ENCODE data around the gene KCP.

DNA sequence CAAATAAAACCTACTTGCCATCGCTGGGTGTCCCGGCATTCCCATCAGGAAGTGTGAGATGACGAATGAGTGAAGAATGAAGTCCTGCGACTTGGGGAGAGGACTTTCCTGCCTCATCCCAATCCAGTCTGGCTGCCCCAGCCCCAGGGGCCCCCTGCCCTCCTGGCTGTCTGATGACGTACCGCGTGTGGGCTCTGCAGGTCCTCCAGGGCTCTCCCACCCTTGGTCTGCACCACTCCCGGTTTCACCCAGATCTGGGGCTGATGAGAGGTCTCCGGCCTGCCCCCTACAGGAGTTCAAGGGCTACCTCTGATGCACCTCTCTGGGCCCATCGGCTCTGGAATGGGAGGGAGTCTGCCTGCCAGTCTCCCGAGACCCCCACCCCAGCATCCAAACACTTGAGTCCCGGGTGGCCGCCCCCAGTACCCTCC lies 38.1 kb downstream of the KCP start:
- TF ChIP-seq HDAC2 (CRISPR knock-in tag; IDR thresholded peaks at IDR 0.05) (no peak), FOXP1 (IDR thresholded peaks at IDR 0.05) (no peak), FOXP1 (CRISPR knock-in tag; IDR thresholded peaks at IDR 0.05) (no peak), PHF20 (CRISPR knock-in tag; IDR thresholded peaks at IDR 0.05) (no peak), HNF4A (CRISPR knock-in tag; IDR thresholded peaks at IDR 0.05) (no peak), NBN (conservative IDR thresholded peaks at IDR 0.05) (no peak), RAD21 (CRISPR knock-in tag; IDR thresholded peaks at IDR 0.05) (no peak)
